HepG2 (cell line): ENCODE measurements around the gene HAND1. TPM values are rescaled to one million over a fixed set of nuclear protein-coding genes. Genes with fewer than 3 reads are reported as not detected.

Experiments
- ATAC-seq: fragments of 200-7000 bp; cut with Tn5 transposase; 3 replicates; pipeline ENCODE4 v1.9.1; 2020; ENCODE audit warnings: mild to moderate bottlenecking, moderate library complexity
- BruUV-seq: library from RNA; stranded (reverse); fragments of 400-500 nt; replicated peaks from 2 replicates; lab custom pipeline; 2021; lab: Mats Ljungman, UMichigan
- CTCF ChIA-PET: fragments of 300-600 bp; formaldehyde crosslinking; extraction: SDS; loops from one replicate; lab custom pipeline; 2021; ENCODE audit warnings: low total read pairs, inconsistent platforms, low intra/inter-chr PET ratio; lab: Yijun Ruan, JAX
- POLR2A ChIA-PET: fragments of 350-600 bp; sonication (Branson Sonifier 250); formaldehyde crosslinking; loops from one replicate; lab custom pipeline; 2020; ENCODE audit warnings: antibody characterized with exemption, inconsistent platforms; lab: Yijun Ruan, JAX
- DNase-seq: peaks from one replicate; pipeline ENCODE4 v3.0.0-alpha.2; 2015; ENCODE audit warnings: low spot score
- FAIRE-seq: peaks from 3 replicates; lab custom pipeline; 2011; peaks lifted over from hg19 to GRCh38; lab: Jason Lieb, UNC
- H2AFZ ChIP-seq: one replicate; pipeline ENCODE4 v1.6.1; 2011; ENCODE audit warnings: low read length, inconsistent platforms
- H3K27ac ChIP-seq: fragments of 300-600 bp; 3 replicates; pipeline ENCODE4 v1.8.0; 2011; ENCODE audit warnings: mixed run types, mild to moderate bottlenecking, mixed read lengths, low read length, inconsistent platforms; ENCODE audit not compliant: insufficient read depth; ENCODE audit errors: extremely low read length
- H3K27me3 ChIP-seq, 2 experiments: fragments of 200-600 bp in 1 of 2; 2 replicates in 1 of 2; 3 replicates in 1 of 2; pipeline versions ENCODE4 v1.6.0 to v1.8.0; 2011; ENCODE audit warnings: low read length in 2 of 2, mild to moderate bottlenecking in 2 of 2, moderate library complexity in 2 of 2, inconsistent platforms in 1 of 2; ENCODE audit not compliant: insufficient read depth in 2 of 2, control insufficient read depth in 1 of 2
- H3K36me3 ChIP-seq, 2 experiments: fragments of 200-600 bp in 1 of 2; replicated peaks in 1 of 2; 2 replicates in 1 of 2; 3 replicates in 1 of 2; pipeline versions ENCODE4 v1.5.1 to v1.8.0; 2011; ENCODE audit warnings: low read length in 2 of 2, inconsistent platforms in 1 of 2; ENCODE audit not compliant: insufficient read depth in 2 of 2, control insufficient read depth in 1 of 2
- H3K4me1 ChIP-seq: 2 replicates; pipeline ENCODE4 v1.5.1; 2012; ENCODE audit warnings: low read length, inconsistent platforms; ENCODE audit not compliant: insufficient read depth
- H3K4me2 ChIP-seq: 2 replicates; pipeline ENCODE4 v1.6.0; 2011; ENCODE audit warnings: low read depth, low read length, inconsistent platforms
- H3K4me3 ChIP-seq, 3 experiments: fragments of 200-600 bp in 1 of 3; sonication (generic), shearing (Covaris generic) in 1 of 3; replicated peaks in 1 of 3; 2 replicates each; pipeline ENCODE4 v1.5.1; 2011 to 2016; ENCODE audit warnings: low read length in 3 of 3, inconsistent platforms in 2 of 3, low read depth in 2 of 3, mild to moderate bottlenecking in 2 of 3, control low read depth in 1 of 3, mixed read lengths in 1 of 3; ENCODE audit not compliant: insufficient read depth in 1 of 3
- H3K79me2 ChIP-seq: one replicate; pipeline ENCODE4 v1.6.1; 2011; ENCODE audit warnings: low read length, inconsistent platforms; ENCODE audit not compliant: insufficient read depth
- H3K9ac ChIP-seq: 2 replicates; pipeline ENCODE4 v1.6.0; 2011; ENCODE audit warnings: mild to moderate bottlenecking, low read depth, low read length, inconsistent platforms; ENCODE audit not compliant: insufficient read depth
- H3K9me3 ChIP-seq: 2 replicates; pipeline ENCODE4 v1.5.1; 2012; ENCODE audit warnings: mild to moderate bottlenecking, low read length
- H4K20me1 ChIP-seq: 2 replicates; pipeline ENCODE4 v1.6.0; 2011; ENCODE audit warnings: inconsistent platforms, mild to moderate bottlenecking, low read length, moderate library complexity; ENCODE audit not compliant: insufficient read depth
- EZH2 ChIP-seq: conservative IDR thresholded peaks from 2 replicates; pipeline ENCODE4 v1.6.1; 2012; ENCODE audit warnings: mild to moderate bottlenecking, low read depth, low read length, moderate library complexity
- FIP1L1 ChIP-seq: fragments of 200-400 bp; formaldehyde crosslinking; IDR thresholded peaks from 2 replicates; pipeline ENCODE4 v1.6.1; 2018; ENCODE audit warnings: low read depth, mild to moderate bottlenecking, low read length, moderate library complexity, borderline replicate concordance; ENCODE audit not compliant: insufficient read depth
- GATAD1 ChIP-seq: IDR thresholded peaks from 2 replicates; pipeline ENCODE4 v1.6.1; 2016; ENCODE audit warnings: missing genetic modification reagents, missing compliant biosample characterization
- ZNF766 ChIP-seq: sonication (generic); formaldehyde crosslinking; IDR thresholded peaks from 2 replicates; pipeline ENCODE4 v1.5.0; 2020; ENCODE audit warnings: missing genetic modification reagents, borderline replicate concordance
- ZNF768 ChIP-seq: sonication (generic); formaldehyde crosslinking; IDR thresholded peaks from 2 replicates; pipeline ENCODE4 v1.4.0; 2020; ENCODE audit warnings: missing genetic modification reagents
- WGBS: methylation state at CpG from one replicate; pipeline ENCODE4 v1.1.6; 2017; ENCODE audit warnings: low lambda C conversion rate; 5-methylcytosine and 5-hydroxymethylcytosine counted together
- in situ Hi-C: cut with HindIII; loops from 2 replicates; pipeline ENCODE4 v1.10.0; 2017; ENCODE audit warnings: low pct_unique_long_range_greater_than_20kb; ENCODE audit not compliant: extremely low pct_ligation_motif_present
- intact Hi-C: fragments of 100-400 bp; cut with micrococcal nuclease; formaldehyde crosslinking; loops from one replicate; pipeline ENCODE4 v1.10.0; 2022; ENCODE audit not compliant: unreplicated experiment
- polyA plus RNA-seq, 8 experiments: library from polyadenylated mRNA; depleted of rRNA in 3 of 8; stranded (reverse) in 7 of 8; unstranded in 1 of 8; fragments of >200 nt; fragmentation: Illumina TruSeq in 4 of 8; extraction: Trizol in 4 of 8; gene quantifications; 2 replicates each; pipeline versions ENCODE4 v1.2.1 to v1.2.3, GENCODE V29; 2011 to 2016; ENCODE audit warnings: low read depth in 4 of 8, missing spikeins in 1 of 8, mixed read lengths in 1 of 8; ENCODE audit not compliant: insufficient read depth in 1 of 8
- total RNA-seq, 5 experiments: library from RNA; depleted of rRNA; stranded (reverse); fragments of >200 nt; fragmentation: Illumina TruSeq; extraction: Trizol; gene quantifications; 2 replicates each; pipeline ENCODE4 v1.2.3, GENCODE V29; 2016; ENCODE audit warnings: low read depth in 1 of 5

Gene HAND1
- total and polyA plus RNA-seq, 2 of the 13 experiments (the other 11 are each of a cell fraction or from before 2014, with no cell fraction given) = not detected

DNA sequence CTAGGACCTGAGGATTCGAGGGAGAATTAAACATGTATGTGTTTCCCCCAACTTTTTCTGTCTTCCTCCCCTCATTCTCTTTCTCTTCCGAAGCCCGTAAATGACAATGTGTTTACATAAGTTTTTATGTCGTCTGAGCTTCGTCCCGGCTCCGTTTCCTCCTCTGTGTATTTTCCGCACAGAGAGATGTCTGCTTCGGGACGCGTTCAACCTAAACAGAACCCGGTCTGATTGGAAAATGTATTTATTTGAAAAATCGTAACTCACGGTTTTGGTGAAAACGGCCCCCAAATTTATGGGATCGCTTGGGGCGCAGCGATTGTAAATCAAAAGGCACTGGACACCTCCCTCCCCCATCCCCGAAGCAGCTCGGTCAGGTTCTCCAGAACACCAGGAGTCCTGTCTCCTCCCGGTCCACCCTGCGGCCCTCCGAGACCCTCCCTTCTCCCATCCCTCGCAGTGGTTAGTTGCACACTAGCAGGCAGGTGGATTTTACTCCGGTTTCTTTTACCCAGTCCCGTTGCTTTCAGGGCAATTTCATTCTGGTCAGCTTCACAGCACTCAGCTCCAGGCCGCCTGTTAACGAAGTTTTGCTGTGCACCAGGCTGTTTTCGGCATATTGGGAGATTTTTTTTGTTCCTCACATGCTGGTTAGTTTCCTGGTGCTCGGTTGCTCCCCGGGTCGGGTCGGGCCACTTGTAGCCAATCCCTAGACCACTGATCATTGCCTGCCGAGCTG is 5.8 kb upstream of the HAND1 start:
- Histone ChIP-seq H4K20me1 (no peaks in the 10 kb centered on the region), H2AFZ (no peak overlapping the region), H3K4me2 (no peak overlapping the region), H3K9me3 (no peaks in the 10 kb centered on the region), H3K79me2 (no peaks in the 10 kb centered on the region), H3K4me1 (no peaks in the 10 kb centered on the region), H3K9ac (no peak overlapping the region), H3K36me3 (no peaks in the 10 kb centered on the region), H3K27me3 (peaks cover 18 to 91% of the 10 kb centered on the region in 2 experiments), H3K27ac (no peak overlapping the region), H3K4me3 (no peak overlapping the region)
- WGBS = 31% methylated on average over 33 of the region's 34 CpGs
- BruUV-seq = no TSS peak
- ATAC-seq = peak; percentile 16; the same call in 2 of the 3 replicates
- in situ Hi-C loops (no loop called here), intact Hi-C loops (no loop called here)
- no peak for FAIRE-seq
- no peak for TF ChIP-seq ZNF766 (CRISPR knock-in tag)
- TF ChIP-seq EZH2 = peak; percentile 77; the same call in 1 of the 2 replicates
- DNase-seq = no peak
- ChIA-PET POLR2A (no interaction called here), CTCF (no interaction called here)

DNA sequence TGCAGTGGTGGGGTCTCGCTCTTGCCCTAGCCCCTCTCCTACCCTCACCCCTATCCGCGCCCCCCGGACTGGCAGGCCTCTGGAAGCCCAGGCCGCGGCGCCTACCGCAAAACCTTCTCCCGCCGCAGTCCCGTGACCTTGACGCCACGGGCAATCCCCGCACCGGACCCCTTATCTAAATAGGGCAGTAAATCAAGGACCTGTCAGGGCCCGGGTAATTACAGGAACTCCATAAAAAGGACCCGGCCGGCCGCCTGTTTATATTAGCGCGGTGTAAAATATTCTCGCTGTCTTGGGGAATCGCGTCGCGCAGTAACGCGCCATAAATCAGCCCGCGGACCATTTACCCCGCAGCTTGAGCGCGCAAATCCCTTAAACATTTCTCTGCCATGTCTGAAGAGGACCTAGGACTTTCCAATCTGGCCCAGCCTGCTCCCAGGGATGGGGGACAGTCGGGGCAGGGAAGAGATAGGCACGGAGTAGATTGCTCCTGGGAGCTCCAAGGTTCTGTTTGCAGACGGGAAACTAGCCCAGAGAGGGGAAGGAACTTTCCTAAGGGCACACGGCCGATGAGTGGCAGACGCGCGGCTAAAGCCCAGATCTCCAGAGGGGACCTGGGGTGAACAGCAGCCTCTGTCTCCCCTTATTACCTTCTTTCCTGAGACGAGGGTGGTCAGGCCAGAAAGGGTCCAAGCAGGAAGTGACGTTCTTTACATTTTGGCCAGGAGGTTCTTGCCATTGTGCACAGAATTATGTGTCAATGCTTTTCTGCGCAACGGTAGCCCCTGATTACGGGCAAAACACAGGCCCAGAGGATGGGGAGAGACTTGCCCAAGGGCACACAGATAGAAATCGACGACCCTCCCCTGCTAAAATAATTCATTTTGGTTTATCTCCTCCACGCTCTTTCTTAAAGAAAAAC is 4.8 kb upstream of the HAND1 start:
- Histone ChIP-seq H3K9me3 (no peaks in the 10 kb centered on the region), H3K4me3 (no peak overlapping the region), H3K4me1 (no peaks in the 10 kb centered on the region), H3K36me3 (no peaks in the 10 kb centered on the region), H3K79me2 (no peaks in the 10 kb centered on the region), H3K9ac (no peak overlapping the region), H3K4me2 (no peak overlapping the region), H3K27ac (no peak overlapping the region), H4K20me1 (no peaks in the 10 kb centered on the region), H2AFZ (no peak overlapping the region), H3K27me3 (peaks cover 21 to 96% of the 10 kb centered on the region in 2 experiments)
- CTCF ChIA-PET = no interaction called here
- ATAC-seq (no peak), FAIRE-seq (no peak), DNase-seq (no peak)
- POLR2A ChIA-PET = no interaction called here
- intact Hi-C loops = loop anchor here (1.0 kb wide), 1 partner anchor 33 kb away; no protein-coding TSS in a partner anchor
- 55% methylated on average over 28 of the region's 49 CpGs for WGBS
- TF ChIP-seq GATAD1 (CRISPR knock-in tag) (no peak), ZNF768 (peak; percentile 61; the same call in 1 of the 2 replicates), EZH2 (0 out of 2 replicates have a peak, but pooled peaks have one; percentile 14), FIP1L1 (no peak)
- no TSS peak for BruUV-seq
- in situ Hi-C loops = no loop called here
